ENCODE results near the gene PNPLA2. TPM values are rescaled to one million over a fixed set of nuclear protein-coding genes. Genes with fewer than 3 reads are reported as not detected.

The PNPLA2 gene
- total RNA-seq, 4 donors from 2014 or later = 62.8 to 107 (median 77.6) TPM

- peak overlapping the region in 3 of 4 donors; percentile 17 to 31 (median 27) for H3K4me3 ChIP-seq
- intact Hi-C loops (cut with DNase I) = no loop called here
- H3K9me3 ChIP-seq = no peaks in the 10 kb centered on the region
- H3K36me3 ChIP-seq = peaks cover 27 to 48% (median 36%) of the 10 kb centered on the region in 4 donors
- H3K27ac ChIP-seq (replicated peaks in 1 of 4) = peak overlapping the region; percentile 37 to 82 (median 51)
- DNase-seq (ENCODE audit: extremely low spot score) = no peak
- 73% methylated on average over 12 of the region's 21 CpGs for WGBS
- H3K4me1 ChIP-seq = peaks cover 28 to 63% (median 49%) of the 10 kb centered on the region in 4 donors
- no peak for TF ChIP-seq CTCF (IDR thresholded peaks at IDR 0.05)
- no peak for TF ChIP-seq EP300 (IDR thresholded peaks at IDR 0.05)
- TF ChIP-seq POLR2A (IDR thresholded peaks at IDR 0.05; ENCODE audit: low read depth) = no peak
- no peak for TF ChIP-seq POLR2AphosphoS5 (IDR thresholded peaks at IDR 0.05)
- H3K27me3 ChIP-seq = no peaks in the 10 kb centered on the region
Measured at GRCh38 chr11:860234-861104, 41.8 kb downstream of the PNPLA2 start.

GRCh38 chr11:861105-861479 lies 42.4 kb downstream of the PNPLA2 start:
- H3K36me3 ChIP-seq = peaks cover 33 to 48% (median 42%) of the 10 kb centered on the region in 4 donors
- WGBS = 95% methylated on average over 14 of the region's 14 CpGs
- TF ChIP-seq POLR2AphosphoS5 (IDR thresholded peaks at IDR 0.05) = no peak
- no peak for TF ChIP-seq CTCF (IDR thresholded peaks at IDR 0.05)
- no peak for TF ChIP-seq EP300 (IDR thresholded peaks at IDR 0.05)
- no peak for TF ChIP-seq POLR2A (IDR thresholded peaks at IDR 0.05; ENCODE audit: low read depth)
- H3K4me3 ChIP-seq = no peak overlapping the region
- DNase-seq (ENCODE audit: extremely low spot score) = no peak
- peaks cover 28 to 57% (median 45%) of the 10 kb centered on the region in 4 donors for H3K4me1 ChIP-seq
- no peaks in the 10 kb centered on the region for H3K27me3 ChIP-seq
- no peak overlapping the region for H3K27ac ChIP-seq (replicated peaks in 1 of 4)
- H3K9me3 ChIP-seq = no peaks in the 10 kb centered on the region
- intact Hi-C loops (cut with DNase I) = no loop called here

GRCh38 chr11:862081-862661 lies 43.5 kb downstream of the PNPLA2 start:
- DNase-seq (ENCODE audit: extremely low spot score) = no peak
- H3K4me1 ChIP-seq = peaks cover 20 to 47% (median 35%) of the 10 kb centered on the region in 4 donors
- H3K27ac ChIP-seq (replicated peaks in 1 of 4) = peak overlapping the region in 1 of 4 donors; percentile 3
- no peak overlapping the region for H3K4me3 ChIP-seq
- 54% methylated on average over 13 of the region's 20 CpGs for WGBS
- peaks cover 36 to 56% (median 53%) of the 10 kb centered on the region in 4 donors for H3K36me3 ChIP-seq
- no peaks in the 10 kb centered on the region for H3K27me3 ChIP-seq
- H3K9me3 ChIP-seq = no peaks in the 10 kb centered on the region
- intact Hi-C loops (cut with DNase I) = no loop called here
- peak in 1 of 2 donors; percentile 9 for TF ChIP-seq POLR2AphosphoS5 (IDR thresholded peaks at IDR 0.05)
- TF ChIP-seq POLR2A (IDR thresholded peaks at IDR 0.05; ENCODE audit: low read depth) = no peak
- TF ChIP-seq EP300 (IDR thresholded peaks at IDR 0.05) = no peak

GRCh38 chr11:862696-863022 lies 43.9 kb downstream of the PNPLA2 start:
- intact Hi-C loops (cut with DNase I) = no loop called here
- Histone ChIP-seq H3K27ac (replicated peaks in 1 of 4) (peak overlapping the region in 1 of 4 donors; percentile 3), H3K4me3 (no peak overlapping the region), H3K4me1 (peaks cover 20 to 45% (median 35%) of the 10 kb centered on the region in 4 donors), H3K9me3 (no peaks in the 10 kb centered on the region), H3K27me3 (no peaks in the 10 kb centered on the region), H3K36me3 (peaks cover 36 to 60% (median 53%) of the 10 kb centered on the region in 4 donors)
- 84% methylated on average over 7 of the region's 12 CpGs for WGBS
- DNase-seq (ENCODE audit: extremely low spot score) = no peak
- TF ChIP-seq POLR2A (IDR thresholded peaks at IDR 0.05; ENCODE audit: low read depth) = no peak
- no peak for TF ChIP-seq POLR2AphosphoS5 (IDR thresholded peaks at IDR 0.05)
- TF ChIP-seq EP300 (IDR thresholded peaks at IDR 0.05) = no peak
- no peak for TF ChIP-seq CTCF (IDR thresholded peaks at IDR 0.05)

Data from esophagus muscularis mucosa (tissue), 4 donors.